Mesendoderm (in vitro differentiated cells): ENCODE measurements around the gene IL5.

Experiments used
- DNase-seq: peaks from one replicate; pipeline ENCODE4 v3.0.0; 2013
- H2AK5ac ChIP-seq: 2 replicates; pipeline ENCODE4 v1.6.1; 2013; ENCODE audit warnings: low read length, inconsistent platforms
- H2BK120ac ChIP-seq: 2 replicates; pipeline ENCODE4 v1.6.1; 2013; ENCODE audit warnings: low read depth, mild to moderate bottlenecking, low read length, moderate library complexity, mixed read lengths
- H2BK15ac ChIP-seq: replicated peaks from 2 replicates; pipeline ENCODE4 v1.6.1; 2013; ENCODE audit warnings: low read depth, mild to moderate bottlenecking, moderate library complexity
- H2BK5ac ChIP-seq: 2 replicates; pipeline ENCODE4 v1.6.1; 2013; ENCODE audit warnings: low read length, inconsistent platforms
- H3K18ac ChIP-seq: 2 replicates; pipeline ENCODE4 v1.6.1; 2013; ENCODE audit warnings: mild to moderate bottlenecking, low read length, mixed read lengths
- H3K23ac ChIP-seq: one replicate; pipeline ENCODE4 v1.6.1; 2013; ENCODE audit warnings: low read length
- H3K27ac ChIP-seq: 2 replicates; pipeline ENCODE4 v1.5.1; 2013; ENCODE audit warnings: low read depth, mild to moderate bottlenecking, inconsistent platforms, low read length, moderate library complexity
- H3K27me3 ChIP-seq: 2 replicates; pipeline ENCODE4 v1.6.1; 2013; ENCODE audit warnings: low read length, control low read depth, mild to moderate bottlenecking, inconsistent platforms; ENCODE audit not compliant: insufficient read depth, poor library complexity
- H3K36me3 ChIP-seq: 2 replicates; pipeline ENCODE4 v1.6.1; 2013; ENCODE audit warnings: low read length, inconsistent platforms; ENCODE audit not compliant: control insufficient read depth, insufficient read depth
- H3K4ac ChIP-seq: one replicate; pipeline ENCODE4 v1.6.1; 2013; ENCODE audit warnings: low read depth, mild to moderate bottlenecking, low read length, moderate library complexity
- H3K4me1 ChIP-seq: 2 replicates; pipeline ENCODE4 v1.6.1; 2013; ENCODE audit warnings: low read depth, low read length, inconsistent platforms; ENCODE audit not compliant: control insufficient read depth
- H3K4me2 ChIP-seq: 2 replicates; pipeline ENCODE4 v1.6.1; 2013; ENCODE audit warnings: low read length
- H3K4me3 ChIP-seq: 2 replicates; pipeline ENCODE4 v1.5.1; 2013; ENCODE audit warnings: mild to moderate bottlenecking, low read length
- H3K56ac ChIP-seq: one replicate; pipeline ENCODE4 v1.6.1; 2013; ENCODE audit warnings: low read length
- H3K79me1 ChIP-seq: 2 replicates; pipeline ENCODE4 v1.6.1; 2013; ENCODE audit warnings: low read length, inconsistent platforms
- H3K79me2 ChIP-seq: 2 replicates; pipeline ENCODE4 v1.6.1; 2013; ENCODE audit warnings: mild to moderate bottlenecking, low read length; ENCODE audit not compliant: control insufficient read depth, insufficient read depth
- H3K9ac ChIP-seq: 2 replicates; pipeline ENCODE4 v1.6.1; 2013; ENCODE audit warnings: low read length, inconsistent platforms
- H4K5ac ChIP-seq: one replicate; pipeline ENCODE4 v1.6.1; 2013; ENCODE audit warnings: low read length
- H4K8ac ChIP-seq: one replicate; pipeline ENCODE4 v1.6.1; 2013; ENCODE audit warnings: low read depth, mild to moderate bottlenecking, control low read depth, low read length, moderate library complexity
- WGBS: extraction: QIAGEN DNeasy Blood & Tissue Kit; methylation state at CpG from one replicate; pipeline ENCODE4 v1.1.7; 2013; ENCODE audit warnings: low lambda C conversion rate, missing lambda C conversion rate; ENCODE audit not compliant: insufficient coverage; ENCODE audit errors: extremely low coverage; 5-methylcytosine and 5-hydroxymethylcytosine counted together

IL5 gene

GRCh38 chr5:132492386-132493125, 50.8 kb downstream of the IL5 start:
- Histone ChIP-seq H3K4ac (no peak overlapping the region), H2AK5ac (no peak overlapping the region), H2BK120ac (no peak overlapping the region), H2BK5ac (no peak overlapping the region), H3K4me2 (no peak overlapping the region), H3K36me3 (no peaks in the 10 kb centered on the region), H4K8ac (no peak overlapping the region), H3K27ac (no peak overlapping the region), H4K5ac (no peak overlapping the region), H3K27me3 (no peaks in the 10 kb centered on the region), H3K4me3 (no peak overlapping the region), H3K79me1 (no peaks in the 10 kb centered on the region), H3K4me1 (peaks cover 7% of the 10 kb centered on the region), H3K23ac (no peak overlapping the region), H2BK15ac (no peak overlapping the region), H3K9ac (no peak overlapping the region), H3K18ac (no peak overlapping the region), H3K79me2 (no peaks in the 10 kb centered on the region), H3K56ac (no peak overlapping the region)
- no peak for DNase-seq
- WGBS: no CpG with 5 or more reads among the region's 3 CpGs
